Measurements from ENCODE around the gene PTCD1. TPM values are rescaled to one million over a fixed set of nuclear protein-coding genes. Genes with fewer than 3 reads are reported as not detected.

Gene PTCD1
- total RNA-seq, 1 experiment from 2014 or later = 11.1 TPM

GRCh38 chr7:99469381-99470065 is 30.9 kb upstream of the PTCD1 start (continued):
- no peak for TF ChIP-seq AFF4 (CRISPR knock-in tag; IDR thresholded peaks at IDR 0.05; ENCODE audit: borderline replicate concordance)
- TF ChIP-seq PRDM15 (CRISPR knock-in tag; IDR thresholded peaks at IDR 0.05) = no peak
- no peak for TF ChIP-seq SMAD3 (CRISPR knock-in tag; IDR thresholded peaks at IDR 0.05; ENCODE audit: borderline replicate concordance)
- TF ChIP-seq ATF3 (CRISPR knock-in tag; conservative IDR thresholded peaks at IDR 0.05) = no peak
- TF ChIP-seq JUN (CRISPR knock-in tag; IDR thresholded peaks at IDR 0.05) = no peak
- TF ChIP-seq ATF2 (CRISPR knock-in tag; IDR thresholded peaks at IDR 0.05; ENCODE audit: borderline replicate concordance, low read depth) = no peak
- no peak for TF ChIP-seq MAX (CRISPR knock-in tag; IDR thresholded peaks at IDR 0.05)
- no peak for TF ChIP-seq PRRX2 (CRISPR knock-in tag; IDR thresholded peaks at IDR 0.05)

GRCh38 chr7:99468336-99468918 is 29.8 kb upstream of the PTCD1 start:
- Mint-ChIP-seq H3K36me3 (peaks cover 10% of the 10 kb centered on the region), H3K4me1 (peaks cover 24% of the 10 kb centered on the region), H3K27ac (no peak overlapping the region), H3K9me3 (peaks cover 3% of the 10 kb centered on the region; the same call in 1 of the 2 replicates), H3K4me3 (no peak overlapping the region), H3K27me3 (ENCODE audit: low read depth) (peaks cover 5% of the 10 kb centered on the region; the same call in 1 of the 2 replicates)
- ATAC-seq (no peak), DNase-seq (ENCODE audit: low spot score) (no peak)
- ChIA-PET POLR2A (interaction anchor here (1.2 kb wide), 1 partner anchor 336 kb away, joined by 3 read pairs; no protein-coding TSS in a partner anchor), CTCF (interaction anchor here (0.6 to 1.3 kb wide), 3 partner anchors 9 to 55 kb away, joined by 3 to 4 read pairs (median 3); no protein-coding TSS in a partner anchor)
- no peak for TF ChIP-seq ZNF396 (CRISPR knock-in tag; IDR thresholded peaks at IDR 0.05; ENCODE audit: borderline replicate concordance)
- TF ChIP-seq GABPB1 (CRISPR knock-in tag; IDR thresholded peaks at IDR 0.05) = no peak
- TF ChIP-seq E2F5 (CRISPR knock-in tag; IDR thresholded peaks at IDR 0.05) = no peak
- TF ChIP-seq FOXJ3 (CRISPR knock-in tag; IDR thresholded peaks at IDR 0.05; ENCODE audit: borderline replicate concordance) = no peak
- TF ChIP-seq ZNF671 (CRISPR knock-in tag; IDR thresholded peaks at IDR 0.05) = no peak
- no peak for TF ChIP-seq ATF3 (CRISPR knock-in tag; conservative IDR thresholded peaks at IDR 0.05)
- no peak for TF ChIP-seq SMAD3 (CRISPR knock-in tag; IDR thresholded peaks at IDR 0.05; ENCODE audit: borderline replicate concordance)
- no peak for TF ChIP-seq JUN (CRISPR knock-in tag; IDR thresholded peaks at IDR 0.05)
- TF ChIP-seq ZNF121 (CRISPR knock-in tag; IDR thresholded peaks at IDR 0.05) = no peak
- TF ChIP-seq RORB (CRISPR knock-in tag; IDR thresholded peaks at IDR 0.05) = no peak
- TF ChIP-seq PRDM15 (CRISPR knock-in tag; IDR thresholded peaks at IDR 0.05) = no peak
- TF ChIP-seq MXD4 (CRISPR knock-in tag; IDR thresholded peaks at IDR 0.05; ENCODE audit: borderline replicate concordance) = no peak
- no peak for TF ChIP-seq CDX4 (CRISPR knock-in tag; IDR thresholded peaks at IDR 0.05; ENCODE audit: borderline replicate concordance)
- TF ChIP-seq KAT7 (CRISPR knock-in tag; IDR thresholded peaks at IDR 0.05; ENCODE audit: borderline replicate concordance) = no peak

All from WTC11 (cell line).